Kidney (tissue), 14 donors: ENCODE data around the gene WHAMM. TPM values are rescaled to one million over a fixed set of nuclear protein-coding genes. Genes with fewer than 3 reads are reported as not detected.

Source experiments
- DNase-seq, 5 donors: peaks; one replicate each; pipeline ENCODE4 v3.0.0-alpha.2; 2013 to 2020
- FAIRE-seq: peaks from 2 replicates; lab custom pipeline; 2012; peaks lifted over from hg19 to GRCh38; lab: Jason Lieb, UNC
- H3K27ac ChIP-seq, 2 donors: one replicate each; pipeline ENCODE4 v1.7.0; 2013; ENCODE audit warnings: low read depth in 2 of 2, low read length in 2 of 2, inconsistent platforms in 1 of 2
- H3K27me3 ChIP-seq: one replicate; pipeline ENCODE4 v1.7.1; 2013; ENCODE audit warnings: low read length, inconsistent platforms; ENCODE audit not compliant: control insufficient read depth, insufficient read depth
- H3K36me3 ChIP-seq, 3 donors: one replicate each; pipeline versions ENCODE4 v1.7.0 to v1.7.1; 2013; ENCODE audit warnings: low read length in 3 of 3, control low read depth in 1 of 3, inconsistent platforms in 1 of 3; ENCODE audit not compliant: insufficient read depth in 3 of 3, control insufficient read depth in 2 of 3
- H3K4me1 ChIP-seq, 3 donors: one replicate each; pipeline versions ENCODE4 v1.7.0 to v1.7.1; 2013; ENCODE audit warnings: low read length in 3 of 3, inconsistent platforms in 1 of 3, low read depth in 1 of 3; ENCODE audit not compliant: control insufficient read depth in 2 of 3, insufficient read depth in 2 of 3
- H3K4me3 ChIP-seq, 3 donors: one replicate each; pipeline versions ENCODE4 v1.7.0 to v1.8.1; 2013; ENCODE audit warnings: low read length in 3 of 3, control low read depth in 1 of 3, inconsistent platforms in 1 of 3
- H3K9ac ChIP-seq, 3 donors: one replicate each; pipeline versions ENCODE4 v1.7.0 to v1.7.1; 2013; ENCODE audit warnings: low read length in 3 of 3, control low read depth in 1 of 3, inconsistent platforms in 1 of 3
- H3K9me3 ChIP-seq, 3 donors: one replicate each; pipeline versions ENCODE4 v1.7.0 to v1.7.1; 2013; ENCODE audit warnings: low read length in 3 of 3, control low read depth in 1 of 3, inconsistent platforms in 1 of 3; ENCODE audit not compliant: control insufficient read depth in 2 of 3, insufficient read depth in 1 of 3
- intact Hi-C: fragments of 100-400 bp; cut with DNase I; formaldehyde crosslinking; loops from one replicate; pipeline ENCODE4 v1.11.1; 2022
- polyA plus RNA-seq: library from polyadenylated mRNA; stranded (reverse); fragments of 350-450 nt; fragmentation: Illumina TruSeq; extraction: RNeasy Lipid Tissue Mini Kit (QIAGEN cat#74804); gene quantifications from one replicate; pipeline ENCODE4 v1.2.3, GENCODE V29; 2014; ENCODE audit warnings: low read depth, low replicate concordance; ENCODE audit not compliant: insufficient read depth
- total RNA-seq: library from RNA; stranded (reverse); fragmentation: NEBNext Ultra II Directional; extraction: Animal tissue kit (Norgen Biotek cat#: 25700); gene quantifications from one replicate; pipeline ENCODE4 v1.2.1, GENCODE V29; 2021
- TF ChIP-seq, protein P1 (sequence below): IDR thresholded peaks from 3 replicates; pipeline ENCODE4 v1.5.1; 2012; ENCODE audit warnings: mild to moderate bottlenecking, moderate library complexity, borderline replicate concordance; ENCODE audit not compliant: insufficient read depth; ENCODE audit errors: extremely low read depth
- donor health status: control.
- donor health status: control.
- donor health status: control.
- donor health status: control.
- donor health status: control.
- donor health status: DM: yes; HTN: yes; CAD: no.
- donor health status: Normal renal cell carcinoma (clear cell type).

Gene WHAMM
- total and polyA plus RNA-seq, 2 donors from 2014 or later: 4.0 to 13.8 TPM

DNA sequence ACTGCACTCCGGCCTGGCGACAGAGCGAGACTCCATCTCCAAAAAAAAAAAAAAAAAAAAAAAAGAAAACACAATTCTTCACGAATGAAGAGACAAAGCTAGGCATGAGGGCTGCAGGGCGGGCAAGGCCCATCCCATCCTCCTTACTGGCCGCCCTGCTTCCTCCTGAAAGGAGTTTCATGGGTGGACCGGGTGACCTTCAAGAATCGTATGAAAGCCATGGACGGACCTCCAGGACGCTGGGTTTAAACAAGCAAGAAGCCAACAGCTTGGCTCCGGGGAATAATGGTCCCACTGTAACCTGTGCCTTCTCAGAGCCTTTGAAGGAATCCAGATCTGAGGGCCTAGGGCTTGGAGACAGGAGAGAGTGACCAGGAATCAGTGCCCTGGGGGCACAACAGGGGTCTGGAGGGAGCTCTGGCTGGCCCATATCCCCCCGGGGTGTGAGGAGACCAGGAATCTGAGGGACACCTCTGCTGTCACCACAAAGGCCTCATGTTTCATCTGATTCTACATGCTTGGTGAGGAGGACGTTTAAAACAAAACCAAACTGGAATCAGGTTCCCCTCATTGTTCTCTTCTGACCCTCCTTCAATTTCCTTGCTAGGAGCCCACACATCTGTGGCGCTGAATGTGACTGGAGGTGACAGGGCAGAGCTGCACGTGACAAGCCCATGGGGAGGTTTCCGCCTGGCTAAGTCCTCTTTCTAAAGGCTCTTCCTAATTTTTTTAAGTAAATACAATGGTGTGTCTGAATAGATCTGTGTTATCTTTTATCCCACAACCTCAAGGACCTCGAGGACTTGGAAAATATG is 46.1 kb downstream of the WHAMM start:
- no peak for FAIRE-seq

DNA sequence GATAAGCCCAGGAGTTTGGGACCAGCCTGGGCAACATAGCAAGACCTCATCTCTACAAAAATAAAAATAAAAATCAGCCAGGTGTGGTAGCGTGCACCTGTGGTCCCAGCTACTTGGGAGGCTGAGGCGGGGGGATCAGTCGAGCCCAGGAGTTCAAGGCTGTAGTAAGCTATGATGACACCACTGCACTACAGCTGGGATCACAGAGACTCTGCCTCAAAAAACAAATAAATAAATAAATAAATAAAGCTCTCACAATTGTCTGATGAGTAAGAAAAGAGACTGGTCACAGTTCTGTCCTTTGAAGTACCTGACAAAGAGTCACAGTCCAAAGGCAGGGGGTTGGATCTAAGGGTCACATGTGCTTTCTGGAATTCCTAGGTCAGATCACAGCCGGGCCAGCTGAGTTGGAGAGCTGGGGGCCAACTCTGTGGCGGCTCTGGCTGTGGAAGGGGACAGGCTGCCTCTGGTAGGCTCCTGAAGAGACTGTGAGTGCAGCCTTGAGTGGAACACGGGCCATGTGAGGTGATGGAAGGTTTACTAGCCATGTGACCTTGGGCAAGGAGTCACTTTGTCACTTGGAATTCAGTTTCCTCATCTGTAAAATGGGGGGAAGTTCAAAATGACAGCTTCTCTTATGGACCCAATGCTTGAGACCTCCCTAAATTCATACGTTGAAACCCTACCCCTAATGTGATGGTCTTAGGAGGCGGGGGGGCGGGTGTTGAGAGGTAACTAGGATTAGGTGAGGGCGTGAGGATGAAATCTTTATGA is 47.2 kb downstream of the WHAMM start:
- intact Hi-C loops: no loop called here
- TF ChIP-seq, protein P1, sequence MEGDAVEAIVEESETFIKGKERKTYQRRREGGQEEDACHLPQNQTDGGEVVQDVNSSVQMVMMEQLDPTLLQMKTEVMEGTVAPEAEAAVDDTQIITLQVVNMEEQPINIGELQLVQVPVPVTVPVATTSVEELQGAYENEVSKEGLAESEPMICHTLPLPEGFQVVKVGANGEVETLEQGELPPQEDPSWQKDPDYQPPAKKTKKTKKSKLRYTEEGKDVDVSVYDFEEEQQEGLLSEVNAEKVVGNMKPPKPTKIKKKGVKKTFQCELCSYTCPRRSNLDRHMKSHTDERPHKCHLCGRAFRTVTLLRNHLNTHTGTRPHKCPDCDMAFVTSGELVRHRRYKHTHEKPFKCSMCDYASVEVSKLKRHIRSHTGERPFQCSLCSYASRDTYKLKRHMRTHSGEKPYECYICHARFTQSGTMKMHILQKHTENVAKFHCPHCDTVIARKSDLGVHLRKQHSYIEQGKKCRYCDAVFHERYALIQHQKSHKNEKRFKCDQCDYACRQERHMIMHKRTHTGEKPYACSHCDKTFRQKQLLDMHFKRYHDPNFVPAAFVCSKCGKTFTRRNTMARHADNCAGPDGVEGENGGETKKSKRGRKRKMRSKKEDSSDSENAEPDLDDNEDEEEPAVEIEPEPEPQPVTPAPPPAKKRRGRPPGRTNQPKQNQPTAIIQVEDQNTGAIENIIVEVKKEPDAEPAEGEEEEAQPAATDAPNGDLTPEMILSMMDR: no peak
- peaks cover 0 to 4% (median 0%) of the 10 kb centered on the region in 3 donors for H3K36me3 ChIP-seq
- no peak overlapping the region for H3K4me3 ChIP-seq
- H3K9me3 ChIP-seq: no peaks in the 10 kb centered on the region
- H3K27ac ChIP-seq: no peak overlapping the region
- no peaks in the 10 kb centered on the region for H3K4me1 ChIP-seq
- FAIRE-seq (no peak), DNase-seq (no peak)
- no peak overlapping the region for H3K9ac ChIP-seq
- H3K27me3 ChIP-seq: no peaks in the 10 kb centered on the region

More for the DNA sequence above, 46.1 kb downstream of the WHAMM start:
- TF ChIP-seq, protein P1: no peak
- no peaks in the 10 kb centered on the region for H3K9me3 ChIP-seq
- H3K36me3 ChIP-seq: peaks cover 0 to 4% (median 0%) of the 10 kb centered on the region in 3 donors
- no peaks in the 10 kb centered on the region for H3K27me3 ChIP-seq
- H3K27ac ChIP-seq: no peak overlapping the region
- H3K4me3 ChIP-seq: no peak overlapping the region
- H3K9ac ChIP-seq: no peak overlapping the region
- no peaks in the 10 kb centered on the region for H3K4me1 ChIP-seq
- peak in 2 of 5 donors; percentile 36 to 41 for DNase-seq
- intact Hi-C loops: no loop called here

- peaks cover 0 to 4% (median 0%) of the 10 kb centered on the region in 3 donors for H3K36me3 ChIP-seq
- no peaks in the 10 kb centered on the region for H3K4me1 ChIP-seq
- no peak overlapping the region for H3K9ac ChIP-seq
- DNase-seq (no peak), FAIRE-seq (no peak)
- H3K9me3 ChIP-seq: no peaks in the 10 kb centered on the region
- intact Hi-C loops: no loop called here
- TF ChIP-seq, protein P1: no peak
- H3K4me3 ChIP-seq: no peak overlapping the region
- H3K27me3 ChIP-seq: no peaks in the 10 kb centered on the region
- no peak overlapping the region for H3K27ac ChIP-seq
Measured at GRCh38 chr15:82858932-82859331, 49.5 kb downstream of the WHAMM start.
